Mesenchymal stem cell (in vitro differentiated cells and primary cell): ENCODE results near the gene USP28.

Source experiments
- DNase-seq: peaks from one replicate; pipeline ENCODE4 v3.0.0-alpha.2; 2013
- H2AFZ ChIP-seq: one replicate; pipeline ENCODE4 v1.6.1; 2013; ENCODE audit warnings: low read depth, mild to moderate bottlenecking, control low read depth, inconsistent platforms, low read length, moderate library complexity
- H2AK5ac ChIP-seq: 2 replicates; pipeline ENCODE4 v1.6.1; 2013; ENCODE audit warnings: low read length, moderate library complexity, mild to moderate bottlenecking, inconsistent platforms; ENCODE audit not compliant: severe bottlenecking
- H2BK120ac ChIP-seq: one replicate; pipeline ENCODE4 v1.6.1; 2013; ENCODE audit warnings: low read depth, mild to moderate bottlenecking, inconsistent platforms, low read length, moderate library complexity
- H2BK12ac ChIP-seq, 2 experiments: one replicate each; pipeline ENCODE4 v1.6.1; 2013; ENCODE audit warnings: inconsistent platforms in 2 of 2, low read length in 2 of 2, mild to moderate bottlenecking in 2 of 2, moderate library complexity in 2 of 2, control low read depth in 1 of 2
- H2BK15ac ChIP-seq: one replicate; pipeline ENCODE4 v1.6.1; 2013; ENCODE audit warnings: mild to moderate bottlenecking, low read depth, inconsistent platforms; ENCODE audit not compliant: poor library complexity, severe bottlenecking
- H2BK5ac ChIP-seq: 2 replicates; pipeline ENCODE4 v1.6.1; 2013; ENCODE audit warnings: low read depth, mild to moderate bottlenecking, low read length, control low read depth, inconsistent platforms; ENCODE audit not compliant: poor library complexity, severe bottlenecking
- H3K14ac ChIP-seq, 2 experiments: one replicate each; pipeline ENCODE4 v1.6.1; 2013; ENCODE audit warnings: inconsistent platforms in 2 of 2, low read length in 2 of 2, control low read depth in 1 of 2, mild to moderate bottlenecking in 1 of 2, moderate library complexity in 1 of 2
- H3K18ac ChIP-seq, 2 experiments: one replicate each; pipeline ENCODE4 v1.6.1; 2013; ENCODE audit warnings: inconsistent platforms in 2 of 2, low read length in 2 of 2, control low read depth in 1 of 2, low read depth in 1 of 2, mild to moderate bottlenecking in 1 of 2
- H3K23ac ChIP-seq, 2 experiments: one replicate each; pipeline ENCODE4 v1.6.1; 2013; ENCODE audit warnings: inconsistent platforms in 2 of 2, low read length in 2 of 2, mild to moderate bottlenecking in 2 of 2, moderate library complexity in 2 of 2, control low read depth in 1 of 2
- H3K27ac ChIP-seq: 2 replicates; pipeline ENCODE4 v1.5.1; 2013; ENCODE audit warnings: mild to moderate bottlenecking, moderate library complexity, low read length, control low read depth, inconsistent platforms; ENCODE audit not compliant: poor library complexity, severe bottlenecking
- H3K27me3 ChIP-seq, 2 experiments: 2 replicates each; pipeline versions ENCODE4 v1.6.1 to v1.7.0; 2013; ENCODE audit warnings: low read length in 2 of 2, mild to moderate bottlenecking in 2 of 2, moderate library complexity in 2 of 2, control low read depth in 1 of 2, inconsistent platforms in 1 of 2; ENCODE audit not compliant: control insufficient read depth in 1 of 2, insufficient read depth in 1 of 2
- H3K36me3 ChIP-seq, 2 experiments: 2 replicates each; pipeline versions ENCODE4 v1.6.1 to v1.7.0; 2013; ENCODE audit warnings: low read length in 2 of 2, control low read depth in 1 of 2, inconsistent platforms in 1 of 2, low read depth in 1 of 2, mild to moderate bottlenecking in 1 of 2; ENCODE audit not compliant: insufficient read depth in 2 of 2, control insufficient read depth in 1 of 2
- H3K4ac ChIP-seq, 2 experiments: one replicate each; pipeline ENCODE4 v1.6.1; 2013; ENCODE audit warnings: inconsistent platforms in 2 of 2, low read length in 2 of 2, mild to moderate bottlenecking in 2 of 2, moderate library complexity in 2 of 2, control low read depth in 1 of 2, low read depth in 1 of 2
- H3K4me1 ChIP-seq: 2 replicates; pipeline ENCODE4 v1.6.1; 2013; ENCODE audit warnings: low read depth, low read length, control low read depth; ENCODE audit not compliant: control insufficient read depth, insufficient read depth
- H3K4me2 ChIP-seq: 2 replicates; pipeline ENCODE4 v1.6.1; 2013; ENCODE audit warnings: low read length, mild to moderate bottlenecking, inconsistent platforms; ENCODE audit not compliant: poor library complexity, severe bottlenecking
- H3K4me3 ChIP-seq, 2 experiments: 2 replicates each; pipeline versions ENCODE4 v1.5.1 to v1.7.0; 2013; ENCODE audit warnings: low read length in 2 of 2, mild to moderate bottlenecking in 2 of 2, control low read depth in 1 of 2, low read depth in 1 of 2; ENCODE audit not compliant: insufficient read depth in 1 of 2
- H3K79me1 ChIP-seq: replicated peaks from 2 replicates; pipeline ENCODE4 v1.6.1; 2013; ENCODE audit warnings: mild to moderate bottlenecking, control low read depth, low read length, inconsistent platforms; ENCODE audit not compliant: poor library complexity, severe bottlenecking
- H3K9ac ChIP-seq: 2 replicates; pipeline ENCODE4 v1.7.0; 2013; ENCODE audit warnings: mild to moderate bottlenecking, low read length, moderate library complexity
- H3K9me3 ChIP-seq: 2 replicates; pipeline ENCODE4 v1.7.0; 2013; ENCODE audit warnings: mild to moderate bottlenecking, low read length; ENCODE audit not compliant: control insufficient read depth
- H4K8ac ChIP-seq: one replicate; pipeline ENCODE4 v1.6.1; 2013; ENCODE audit warnings: inconsistent platforms, mild to moderate bottlenecking, low read length, moderate library complexity
- H4K91ac ChIP-seq: one replicate; pipeline ENCODE4 v1.6.1; 2013; ENCODE audit warnings: mild to moderate bottlenecking, low read length, inconsistent platforms
- WGBS: methylation state at CpG from one replicate; pipeline ENCODE4 v1.1.7; 2013; ENCODE audit warnings: mixed read lengths; 5-methylcytosine and 5-hydroxymethylcytosine counted together

USP28 gene

GRCh38 chr11:113855803-113856202 is 19.6 kb downstream of the USP28 start:
- no peaks in the 10 kb centered on the region for H3K27me3 ChIP-seq
- no peak overlapping the region for H2AFZ ChIP-seq
- no peak overlapping the region for H2BK5ac ChIP-seq
- no peak overlapping the region for H3K4me2 ChIP-seq
- WGBS = 96% methylated on average over 5 of the region's 6 CpGs
- no peaks in the 10 kb centered on the region for H3K9me3 ChIP-seq
- H2BK15ac ChIP-seq = no peak overlapping the region
- peaks cover 9% of the 10 kb centered on the region for H3K79me1 ChIP-seq
- peaks cover 8 to 13% of the 10 kb centered on the region in 2 experiments for H3K36me3 ChIP-seq
- no peak overlapping the region for H2AK5ac ChIP-seq
- H3K9ac ChIP-seq = no peak overlapping the region
- no peak overlapping the region for H4K91ac ChIP-seq
- no peak overlapping the region for H3K27ac ChIP-seq
- H3K14ac ChIP-seq = no peak overlapping the region
- no peak overlapping the region for H3K23ac ChIP-seq
- H3K4me1 ChIP-seq = peaks cover 3% of the 10 kb centered on the region
- H3K4me3 ChIP-seq = no peak overlapping the region
- no peak overlapping the region for H3K4ac ChIP-seq
- H2BK12ac ChIP-seq = no peak overlapping the region
- no peak overlapping the region for H4K8ac ChIP-seq
- no peak overlapping the region for H2BK120ac ChIP-seq
- DNase-seq = no peak
- H3K18ac ChIP-seq = no peak overlapping the region

DNA sequence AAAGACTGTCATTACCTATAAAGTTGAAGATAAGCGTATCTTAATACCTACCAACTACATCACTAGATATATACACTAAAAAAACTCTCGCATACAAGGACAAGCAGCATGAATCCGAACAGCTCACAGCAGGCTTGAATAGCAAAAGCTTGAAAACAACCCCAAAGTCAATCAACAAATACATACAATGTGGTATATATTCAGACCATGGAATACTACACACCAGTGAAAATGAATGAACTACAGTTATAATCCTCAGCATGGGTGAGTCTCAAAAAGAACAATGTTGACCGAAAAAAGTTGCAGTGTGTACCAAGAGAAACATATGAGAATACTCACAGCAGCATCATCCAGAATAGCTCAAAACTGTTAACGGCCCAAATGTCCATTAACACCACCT is 25.2 kb downstream of the USP28 start:
- H2BK120ac ChIP-seq = no peak overlapping the region
- H4K8ac ChIP-seq = no peak overlapping the region
- H3K23ac ChIP-seq = no peak overlapping the region
- no peak overlapping the region for H2AFZ ChIP-seq
- H3K27me3 ChIP-seq = no peaks in the 10 kb centered on the region
- peaks cover 15 to 41% of the 10 kb centered on the region in 2 experiments for H3K36me3 ChIP-seq
- H3K18ac ChIP-seq = no peak overlapping the region
- no peak overlapping the region for H4K91ac ChIP-seq
- no peak overlapping the region for H3K4me2 ChIP-seq
- H3K4me3 ChIP-seq = no peak overlapping the region
- H3K79me1 ChIP-seq = peaks cover 8% of the 10 kb centered on the region
- no peak overlapping the region for H3K27ac ChIP-seq
- no peaks in the 10 kb centered on the region for H3K9me3 ChIP-seq
- no peak overlapping the region for H2BK5ac ChIP-seq
- H2BK15ac ChIP-seq = no peak overlapping the region
- peaks cover 3% of the 10 kb centered on the region for H3K4me1 ChIP-seq
- no peak overlapping the region for H2AK5ac ChIP-seq
- no peak overlapping the region for H3K14ac ChIP-seq
- 98% methylated on average over 5 of the region's 5 CpGs for WGBS
- no peak overlapping the region for H3K9ac ChIP-seq
- H3K4ac ChIP-seq = no peak overlapping the region
- no peak for DNase-seq
- no peak overlapping the region for H2BK12ac ChIP-seq

DNA sequence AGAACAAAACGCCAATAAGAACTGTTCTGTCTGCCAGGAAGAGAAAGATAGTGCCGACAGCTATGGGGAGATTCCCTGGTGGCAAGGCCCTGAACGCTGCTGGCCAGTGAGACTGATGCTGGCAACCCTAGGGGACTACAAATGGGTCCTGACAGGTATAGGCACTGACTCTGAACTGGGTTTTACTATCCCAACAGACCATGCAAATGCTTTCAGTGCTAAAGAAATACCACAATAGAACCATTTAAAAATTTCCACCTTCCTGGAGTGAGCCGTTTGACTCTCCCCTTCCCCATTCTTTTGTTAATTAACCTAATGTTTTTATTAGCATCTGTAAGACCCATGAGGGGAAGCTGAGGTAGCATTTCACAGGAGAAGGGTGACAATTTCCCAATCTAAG is 25.7 kb downstream of the USP28 start:
- Histone ChIP-seq H3K79me1 (peaks cover 9% of the 10 kb centered on the region), H2BK15ac (no peak overlapping the region), H2BK120ac (no peak overlapping the region), H4K91ac (no peak overlapping the region), H3K27me3 (no peaks in the 10 kb centered on the region), H3K4ac (no peak overlapping the region), H3K9ac (no peak overlapping the region), H3K9me3 (no peaks in the 10 kb centered on the region), H3K4me3 (no peak overlapping the region), H3K4me2 (no peak overlapping the region), H3K23ac (no peak overlapping the region), H3K18ac (no peak overlapping the region), H3K27ac (no peak overlapping the region), H3K14ac (no peak overlapping the region), H2AFZ (no peak overlapping the region), H2AK5ac (no peak overlapping the region), H3K36me3 (peaks cover 15 to 41% of the 10 kb centered on the region in 2 experiments), H3K4me1 (peaks cover 3% of the 10 kb centered on the region), H2BK12ac (no peak overlapping the region), H4K8ac (no peak overlapping the region), H2BK5ac (no peak overlapping the region)
- DNase-seq = no peak
- 68% methylated on average over 3 of the region's 4 CpGs for WGBS

- peaks cover 10% of the 10 kb centered on the region for H3K79me1 ChIP-seq
- no peaks in the 10 kb centered on the region for H3K4me1 ChIP-seq
- H3K27me3 ChIP-seq = no peaks in the 10 kb centered on the region
- no peak overlapping the region for H3K18ac ChIP-seq
- peaks cover 15 to 39% of the 10 kb centered on the region in 2 experiments for H3K36me3 ChIP-seq
- H2AFZ ChIP-seq = no peak overlapping the region
- no peak overlapping the region for H3K27ac ChIP-seq
- no peak overlapping the region for H2AK5ac ChIP-seq
- H3K4me2 ChIP-seq = no peak overlapping the region
- no peaks in the 10 kb centered on the region for H3K9me3 ChIP-seq
- H3K23ac ChIP-seq = no peak overlapping the region
- no peak overlapping the region for H3K4ac ChIP-seq
- H3K9ac ChIP-seq = no peak overlapping the region
- H3K4me3 ChIP-seq = no peak overlapping the region
- no peak overlapping the region for H4K91ac ChIP-seq
- no peak for DNase-seq
- H2BK12ac ChIP-seq = no peak overlapping the region
- H2BK15ac ChIP-seq = no peak overlapping the region
- H3K14ac ChIP-seq = no peak overlapping the region
- H2BK120ac ChIP-seq = no peak overlapping the region
- no peak overlapping the region for H4K8ac ChIP-seq
- H2BK5ac ChIP-seq = no peak overlapping the region
Measured at GRCh38 chr11:113847580-113847979, 27.8 kb downstream of the USP28 start.
